Bronchial epithelial cell (primary cell): ENCODE results near the gene CSNK1G1. TPM values are rescaled to one million over a fixed set of nuclear protein-coding genes. Genes with fewer than 3 reads are reported as not detected.

Experiments
- DNase-seq: peaks from one replicate; pipeline ENCODE4 v3.0.0-alpha.2; 2010; ENCODE audit warnings: low read depth
- FAIRE-seq: peaks from 2 replicates; lab custom pipeline; 2011; peaks lifted over from hg19 to GRCh38; lab: Jason Lieb, UNC
- H3K27me3 ChIP-seq: 2 replicates; pipeline ENCODE4 v1.5.1; 2011; ENCODE audit warnings: low read length; ENCODE audit not compliant: control insufficient read depth, insufficient read depth
- H3K36me3 ChIP-seq: 2 replicates; pipeline ENCODE4 v1.5.1; 2011; ENCODE audit warnings: low read length; ENCODE audit not compliant: control insufficient read depth, insufficient read depth
- H3K4me3 ChIP-seq: 2 replicates; pipeline ENCODE4 v1.5.1; 2011; ENCODE audit warnings: mild to moderate bottlenecking, low read depth, low read length, control low read depth
- CTCF ChIP-seq: IDR thresholded peaks from 2 replicates; pipeline ENCODE4 v1.5.1; 2011; ENCODE audit warnings: mild to moderate bottlenecking, moderate library complexity, low read length, control low read depth, inconsistent platforms; ENCODE audit not compliant: insufficient read depth, severe bottlenecking
- total RNA-seq: library from RNA; depleted of rRNA; stranded (reverse); fragments of >200 nt; gene quantifications from 2 replicates; pipeline ENCODE4 v1.2.1, GENCODE V29; 2014

CSNK1G1 gene
- total RNA-seq, 1 donor from 2014 or later = 26.3 TPM

DNA sequence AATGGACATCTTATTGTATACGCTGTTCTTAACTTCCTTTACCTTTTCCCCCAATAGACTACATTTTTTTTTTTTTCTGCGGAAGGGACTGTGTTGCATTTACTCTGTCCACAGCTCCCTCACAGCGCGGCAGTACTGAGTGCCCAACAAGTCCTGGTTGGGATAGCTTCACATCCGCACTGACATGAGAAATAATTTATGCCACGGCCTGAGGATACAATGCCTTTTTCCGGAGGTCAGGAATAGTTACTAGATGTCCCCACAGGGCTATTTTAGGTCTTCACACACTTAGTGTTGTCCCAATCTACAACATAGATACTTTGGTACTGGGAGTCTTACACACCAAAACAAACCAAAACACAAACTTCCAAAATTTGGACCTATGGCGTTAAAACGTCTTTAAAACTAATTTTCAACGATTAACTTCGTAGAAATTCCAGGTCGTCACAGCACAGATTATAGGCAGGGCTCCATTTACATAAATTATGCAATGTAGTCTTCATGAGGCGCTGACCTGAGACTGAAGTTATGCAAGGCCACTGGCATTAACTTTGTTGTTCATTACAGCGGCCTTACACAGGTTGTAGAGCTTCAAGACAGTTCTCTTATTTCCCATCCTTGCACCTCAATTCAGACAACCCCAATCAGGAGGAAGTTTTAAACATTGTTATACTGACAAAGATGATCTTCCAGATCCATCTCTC lies 192.2 kb downstream of the CSNK1G1 start:
- H3K36me3 ChIP-seq = peaks cover 17% of the 10 kb centered on the region
- FAIRE-seq = no peak
- peak overlapping the region; percentile 26 for H3K4me3 ChIP-seq
- TF ChIP-seq CTCF = no peak
- peak; percentile 41 for DNase-seq
- H3K27me3 ChIP-seq = no peaks in the 10 kb centered on the region

DNA sequence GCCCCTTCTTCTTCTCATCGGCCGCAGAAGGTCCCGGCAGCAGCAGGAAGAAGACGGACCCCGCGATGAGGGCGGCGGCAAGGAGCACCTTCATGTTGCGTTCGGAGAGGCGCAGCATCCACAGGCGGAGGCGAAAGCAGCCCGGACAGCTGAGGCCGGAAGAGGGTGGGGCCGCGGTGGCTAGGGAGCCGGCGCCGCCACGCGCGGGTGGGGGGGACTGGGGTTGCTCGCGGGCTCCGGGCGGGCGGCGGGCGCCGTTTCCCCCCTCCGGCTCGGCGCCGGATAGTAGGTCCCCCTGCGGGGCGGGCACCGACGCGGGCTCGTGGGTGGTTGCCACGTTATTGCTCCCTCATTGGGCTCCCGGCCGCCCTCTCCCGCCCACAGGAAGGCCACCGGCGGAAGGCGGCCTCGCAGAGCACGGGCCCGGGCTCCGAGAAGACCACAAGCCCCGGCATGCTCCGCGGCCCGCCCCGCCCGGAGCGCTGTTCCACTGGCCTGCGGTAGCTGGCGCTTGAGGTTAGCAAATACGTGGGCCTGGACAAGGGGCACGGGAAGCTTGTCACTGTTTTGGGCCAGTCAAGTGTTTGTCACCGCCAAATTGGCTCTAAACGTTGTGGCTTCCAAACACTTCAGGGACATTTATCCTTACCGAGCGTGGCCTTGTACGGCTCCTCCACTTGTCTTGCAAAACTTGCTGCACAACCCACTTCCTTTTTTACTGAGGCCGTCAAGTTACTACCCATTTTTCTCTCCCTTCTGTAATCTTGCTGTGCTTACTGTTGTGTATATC lies 192.9 kb downstream of the CSNK1G1 start, which contains the start of gene PPIB:
Gene PPIB (minus strand): TSS at position 154 of the 790 bp plus-strand sequence. CDS start 36 bp downstream, at position 118.
- TF ChIP-seq CTCF = peak; percentile 62
- Histone ChIP-seq H3K4me3 (peak within 1 kb of the TSS; percentile 74), H3K36me3 (peaks cover 24% of the 10 kb centered on the region), H3K27me3 (no peaks in the 10 kb centered on the region)
- DNase-seq = peak; percentile 90
- FAIRE-seq = no peak

GRCh38 chr15:64162478-64162868 lies 193.5 kb downstream of the CSNK1G1 start:
- FAIRE-seq (no peak), DNase-seq (no peak)
- no peak for TF ChIP-seq CTCF
- Histone ChIP-seq H3K4me3 (peak overlapping the region; percentile 74), H3K36me3 (peaks cover 29% of the 10 kb centered on the region), H3K27me3 (no peaks in the 10 kb centered on the region)

GRCh38 chr15:64161688-64162477 lies 194.1 kb downstream of the CSNK1G1 start:
- DNase-seq = no peak
- Histone ChIP-seq H3K4me3 (peak overlapping the region; percentile 74), H3K27me3 (no peaks in the 10 kb centered on the region), H3K36me3 (peaks cover 33% of the 10 kb centered on the region)
- FAIRE-seq = no peak
- no peak for TF ChIP-seq CTCF

DNA sequence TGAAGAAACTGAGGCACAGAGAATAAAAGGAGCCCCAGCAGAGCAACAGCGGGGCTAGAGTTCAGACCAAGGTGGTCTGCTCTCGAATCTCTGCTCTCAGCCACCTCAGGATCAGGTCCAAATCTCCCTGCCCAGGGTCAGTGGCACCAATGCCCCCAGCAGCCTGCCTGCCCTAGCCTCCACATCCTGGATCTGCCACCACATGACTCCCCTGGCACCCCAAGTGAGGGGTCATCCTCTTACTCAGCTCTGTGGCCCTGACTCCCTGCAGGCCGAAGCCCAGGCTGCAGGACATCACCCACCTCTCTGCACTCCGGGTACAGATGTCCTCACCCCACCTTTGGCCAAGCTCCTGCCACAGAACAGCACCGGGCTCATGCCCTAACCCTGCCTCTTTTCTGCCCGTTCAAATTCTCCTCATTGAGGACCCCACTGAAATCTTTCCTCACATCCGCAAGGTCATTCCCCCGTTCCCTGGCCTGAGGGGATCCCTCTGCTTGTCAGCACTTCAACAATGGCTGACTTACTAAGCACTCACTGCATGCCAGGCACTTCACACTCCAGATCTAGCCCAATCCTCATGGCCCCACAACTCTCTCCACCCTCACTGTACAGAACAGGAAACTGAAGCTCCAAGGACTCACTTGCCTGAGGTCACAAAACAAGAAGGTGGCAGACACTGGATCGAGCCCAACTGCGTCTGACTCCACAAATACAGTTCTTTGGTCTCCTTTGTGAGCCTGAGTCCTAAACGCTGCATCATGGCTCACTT lies 197.4 kb downstream of the CSNK1G1 start:
- FAIRE-seq = no peak
- DNase-seq = no peak
- no peaks in the 10 kb centered on the region for H3K27me3 ChIP-seq
- no peak for TF ChIP-seq CTCF
- H3K4me3 ChIP-seq = no peak overlapping the region
- H3K36me3 ChIP-seq = peaks cover 46% of the 10 kb centered on the region
